ENCODE measurements around the gene TACO1.

Gene TACO1

DNA sequence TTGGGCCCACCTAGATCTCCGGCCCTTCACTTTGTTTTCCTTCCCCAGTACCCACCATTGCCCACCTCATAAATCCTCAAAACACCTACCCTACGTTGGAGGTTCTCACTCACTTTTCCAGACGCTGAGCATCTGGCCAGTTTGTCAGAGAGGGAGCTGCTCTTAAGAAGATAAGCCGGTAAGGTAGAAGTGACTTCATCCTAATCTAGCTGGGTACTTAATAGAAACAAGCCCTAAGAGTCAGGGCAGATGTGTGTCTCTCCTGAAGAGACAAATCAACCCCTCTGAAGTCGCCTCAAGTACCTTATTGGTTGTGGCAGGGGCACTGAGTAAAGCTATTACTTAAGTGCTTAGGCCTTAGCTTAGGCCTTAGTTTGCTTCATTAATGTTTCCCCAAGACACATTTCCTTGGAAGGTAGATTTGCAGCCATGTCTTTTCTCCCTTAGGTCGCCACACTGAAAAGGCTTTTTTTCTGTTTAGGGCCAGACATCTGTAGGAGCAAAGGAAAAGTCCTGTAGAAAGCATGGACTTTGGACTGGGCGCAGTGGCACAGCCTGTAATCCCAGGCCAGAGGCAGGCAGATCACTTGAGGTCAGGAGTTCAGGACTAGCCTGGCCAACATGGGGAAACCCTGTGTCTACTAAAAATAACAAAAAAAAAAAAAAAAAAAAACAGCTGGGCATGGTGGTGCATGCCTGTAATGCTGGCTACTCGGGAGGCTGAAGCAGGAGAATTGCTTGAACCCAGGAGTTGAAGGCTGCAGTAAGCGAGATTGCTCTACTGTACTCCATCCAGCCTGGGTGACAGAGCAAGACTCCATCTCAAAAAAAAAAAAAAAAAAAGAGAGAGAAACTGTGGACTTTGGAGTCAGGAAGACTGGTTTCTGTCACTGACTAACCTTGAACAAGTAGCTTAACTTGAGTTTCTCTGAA lies 1.0 kb downstream of the TACO1 start:
- peak in 1 of 5 experiments; percentile 15 for DNase-seq

DNA sequence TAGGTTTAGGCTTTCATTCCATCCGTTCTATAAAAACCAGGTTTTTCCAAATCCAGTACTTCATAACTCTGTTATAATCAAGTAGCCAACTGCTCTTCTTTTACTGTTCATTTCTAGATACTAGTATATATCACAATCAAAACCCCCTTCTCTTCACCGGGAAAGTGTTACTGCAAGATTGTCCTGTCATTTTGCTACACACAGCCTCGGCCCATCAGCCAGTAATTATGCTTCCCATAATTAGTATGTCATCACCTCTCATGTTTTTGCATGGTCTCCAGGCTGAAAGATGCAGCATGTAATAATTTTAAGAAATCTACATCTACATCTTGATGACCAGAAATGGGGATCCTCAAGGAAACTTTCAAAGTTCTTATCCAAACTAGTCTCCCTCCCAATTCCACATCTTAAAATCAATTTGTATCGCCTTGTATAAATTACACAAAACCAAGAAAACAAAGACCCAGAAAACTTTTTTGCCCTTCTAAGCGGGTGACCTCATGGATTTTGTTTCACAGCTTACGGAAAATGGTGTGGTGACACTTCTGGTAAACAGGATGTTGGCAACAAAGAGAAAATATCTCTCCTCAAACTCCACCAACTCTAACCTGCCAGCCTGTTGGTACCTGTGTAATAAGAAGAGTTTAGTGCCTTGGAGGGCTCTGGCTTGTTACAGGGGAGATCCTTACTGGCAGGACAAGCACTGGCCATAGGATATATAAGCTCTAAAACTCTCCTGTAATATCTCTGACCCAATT lies 9.3 kb downstream of the TACO1 start:
- DNase-seq = peak in 1 of 5 experiments; percentile 76

DNA sequence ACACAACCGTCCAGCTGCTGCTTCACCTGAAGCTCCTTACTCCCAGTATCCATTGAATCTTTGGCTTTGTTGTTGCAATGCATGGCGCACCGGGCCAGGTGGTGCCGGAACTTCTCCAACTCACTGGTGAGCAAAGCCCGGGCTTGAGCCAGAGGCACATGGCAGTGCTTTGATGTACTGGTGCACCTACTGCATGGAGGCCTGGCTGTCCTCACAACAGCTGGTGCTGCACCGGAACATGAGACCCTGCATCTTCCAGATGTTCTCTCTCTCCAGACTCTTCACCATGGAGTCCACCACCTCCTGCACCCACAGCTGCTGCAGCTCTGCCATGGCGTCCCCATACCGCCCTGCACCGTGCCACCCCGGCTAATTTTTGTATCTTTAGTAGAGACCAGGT lies 10.2 kb downstream of the TACO1 start:
- DNase-seq = no peak

DNA sequence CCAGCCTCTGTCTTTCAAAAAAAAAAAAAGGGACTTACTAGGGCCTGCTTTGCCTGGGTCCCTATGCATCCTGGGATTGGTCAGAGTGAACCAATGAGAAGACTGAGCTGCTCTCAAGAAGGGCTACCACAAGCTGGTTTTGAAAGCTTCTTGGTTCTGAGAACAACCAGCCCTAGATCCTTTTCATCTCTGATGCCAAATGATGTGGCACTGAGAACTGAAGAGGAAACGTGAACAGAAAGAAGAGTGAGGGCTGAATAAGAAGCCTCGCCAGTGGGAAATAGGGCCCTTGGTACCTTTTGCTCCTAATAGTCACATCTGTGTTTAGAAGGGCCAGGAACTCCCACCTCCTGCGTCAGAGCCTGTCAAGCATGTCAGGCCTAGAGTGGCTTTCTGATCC lies 10.7 kb downstream of the TACO1 start:
- peak in 1 of 5 experiments; percentile 79 for DNase-seq

DNA sequence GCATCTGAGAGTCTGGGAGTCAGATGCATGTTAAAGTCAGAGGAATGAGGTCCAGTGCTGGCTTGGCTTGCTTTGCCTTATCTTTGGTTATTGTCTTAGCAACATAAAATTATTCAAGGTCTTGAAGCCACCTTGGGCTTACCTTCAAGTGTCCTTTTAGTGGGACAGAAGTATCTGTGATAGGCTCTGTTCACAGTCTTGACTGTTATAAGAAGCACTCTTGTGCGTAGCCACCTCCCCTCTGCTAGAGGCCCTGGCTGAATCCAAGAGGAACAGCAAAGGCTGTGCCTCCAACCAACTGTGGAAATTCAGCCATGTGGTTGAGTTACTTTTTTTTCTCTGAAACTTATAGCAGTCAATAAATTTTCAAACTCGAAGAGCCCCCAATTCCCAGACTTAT lies 13.0 kb downstream of the TACO1 start:
- no peak for DNase-seq

DNA sequence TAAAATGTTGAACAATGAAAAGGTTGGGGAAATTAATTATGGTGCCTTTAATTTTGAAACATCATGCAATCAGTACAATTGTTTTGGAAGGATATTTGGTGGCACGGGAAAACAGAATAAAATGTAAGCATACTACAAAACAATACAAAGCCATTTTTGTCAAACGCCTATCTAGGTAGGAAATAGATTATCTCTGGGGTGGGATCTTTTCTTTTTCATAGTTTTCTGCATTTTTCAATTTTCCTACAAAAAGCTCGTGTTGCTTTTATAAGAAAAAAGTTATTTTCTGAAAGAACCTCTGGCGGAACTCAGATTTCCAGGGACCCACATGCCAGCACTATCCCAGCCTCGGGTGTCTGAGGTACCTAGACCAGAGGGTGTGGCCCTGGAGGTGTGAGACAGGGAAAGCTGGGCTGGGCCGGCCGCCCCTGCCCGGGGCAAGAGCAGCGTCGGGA lies 20.6 kb downstream of the TACO1 start:
- DNase-seq = no peak

DNA sequence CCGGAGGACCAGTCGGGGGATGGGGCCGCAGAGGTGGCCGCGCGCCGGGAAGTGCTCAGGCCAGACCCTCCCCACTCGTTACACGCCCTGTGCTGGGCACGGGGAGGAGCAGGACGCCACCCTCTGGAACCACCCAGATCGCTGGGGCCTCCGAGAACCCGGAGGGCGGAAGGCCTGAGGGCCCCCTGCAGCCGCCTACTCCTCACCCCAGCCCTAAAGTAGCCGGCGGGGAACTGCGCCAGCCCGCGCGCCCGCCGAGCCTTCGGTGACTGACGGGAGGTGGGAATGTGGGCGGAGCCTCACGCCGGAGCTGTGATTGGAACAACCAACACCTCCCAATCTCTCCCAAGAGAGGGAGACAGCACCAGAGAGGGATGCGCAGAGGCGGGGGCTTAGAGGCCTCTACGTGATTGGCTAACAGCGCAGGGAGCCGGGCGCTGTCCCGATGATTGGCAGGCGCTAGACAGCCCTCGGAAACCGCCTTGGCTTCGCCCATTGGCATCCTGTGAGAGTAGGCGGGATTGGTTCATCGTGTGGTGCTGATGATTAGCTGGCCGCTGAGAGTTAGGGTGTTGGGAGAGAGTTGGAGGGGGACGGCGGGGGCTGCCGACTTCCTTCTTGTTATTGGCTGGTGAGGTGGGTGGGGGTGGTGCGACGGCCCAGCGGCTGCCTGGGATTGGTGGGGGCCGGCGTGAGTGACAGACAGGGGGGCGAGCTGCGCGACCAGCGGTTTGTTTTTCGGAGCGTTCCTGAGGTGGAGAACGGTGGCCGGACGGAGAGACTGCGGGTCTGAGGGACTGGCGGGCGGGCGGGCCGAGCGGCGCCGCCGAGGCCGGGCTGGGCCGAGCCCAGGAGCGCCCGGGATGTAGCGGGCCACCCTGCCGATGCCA lies 21.2 kb downstream of the TACO1 start, which contains the start of gene MAP3K3:
Gene MAP3K3, plus strand, starts transcription at position 734 of the 890 bp plus-strand sequence. CDS start 343 bp downstream, outside the sequence.
- peak; percentile 89 to 100 (median 97) for DNase-seq

DNA sequence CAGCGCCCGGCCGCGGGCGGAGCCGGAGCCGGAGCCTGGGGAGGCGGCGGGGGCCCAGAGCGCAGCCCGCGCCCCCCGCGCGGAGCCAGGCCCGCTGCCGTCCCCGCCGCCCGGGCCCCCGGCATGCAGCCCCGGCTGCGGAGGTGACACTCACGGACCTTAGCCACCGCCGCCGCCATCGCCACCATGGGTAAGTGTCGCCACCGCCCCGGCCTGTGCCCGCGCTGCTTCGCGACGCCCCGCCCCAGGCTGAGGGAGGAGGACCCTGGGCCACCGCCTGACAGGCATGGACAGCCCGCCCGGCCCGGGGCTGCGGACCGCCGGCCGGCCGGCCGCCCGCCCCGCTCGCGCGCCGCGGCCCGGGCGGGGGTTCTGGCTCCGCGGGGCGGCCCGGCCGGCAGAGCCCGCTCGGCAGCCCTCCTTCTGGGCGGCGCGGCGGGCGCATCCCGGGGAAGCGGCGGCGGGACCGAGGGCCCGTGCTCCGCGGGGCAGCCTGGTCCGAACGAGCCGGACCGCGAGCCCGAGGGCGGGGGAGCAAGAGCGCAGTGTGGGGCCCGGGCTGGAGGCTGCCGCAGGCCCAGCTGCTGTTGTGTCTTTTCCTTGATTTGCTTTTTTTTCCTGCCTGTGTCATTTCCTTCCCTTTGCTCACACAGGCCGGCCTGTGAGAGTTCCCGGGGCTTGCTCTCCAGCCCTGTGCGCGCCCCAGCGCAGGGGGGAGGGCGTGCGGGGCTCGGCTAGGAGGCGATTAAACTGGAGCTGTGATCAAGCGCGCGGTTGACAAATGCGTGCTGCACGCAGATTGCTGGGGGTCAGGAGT lies 22.1 kb downstream of the TACO1 start:
- peak; percentile 12 to 67 (median 53) for DNase-seq

DNA sequence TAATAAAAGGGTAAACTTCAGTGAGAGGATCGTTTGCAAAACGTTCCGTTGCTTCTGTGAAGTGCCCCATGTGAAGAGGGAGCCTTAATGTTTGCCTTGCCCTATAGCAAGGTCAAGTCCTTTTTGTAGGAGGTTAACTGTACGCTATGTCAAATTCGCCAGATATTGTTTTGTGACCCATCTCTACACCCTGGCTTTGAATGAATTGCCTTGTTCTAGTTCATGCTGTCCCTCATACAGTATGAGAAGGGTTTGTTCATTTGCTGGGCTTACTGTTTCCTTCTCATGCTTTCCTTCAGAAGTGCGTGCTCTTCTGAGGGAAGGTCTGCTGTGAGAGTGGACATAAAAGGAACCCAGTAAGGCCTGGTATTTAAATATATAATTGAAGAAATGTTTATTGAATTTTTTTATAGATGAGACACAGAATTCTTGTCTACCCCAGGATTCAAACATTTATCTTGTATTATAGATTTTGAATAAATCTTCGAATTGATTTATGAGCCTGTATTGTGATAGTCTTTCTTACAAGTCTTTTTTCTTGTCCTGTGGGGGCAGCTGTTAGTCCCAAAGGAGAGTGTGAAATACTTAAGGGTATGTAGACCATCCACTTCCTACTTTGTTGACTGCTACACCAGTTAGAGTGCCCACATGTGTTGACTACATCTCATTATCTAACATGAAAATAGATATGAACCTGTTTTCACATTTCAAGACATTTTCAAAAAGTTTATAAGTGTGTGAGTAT lies 23.3 kb downstream of the TACO1 start:
- DNase-seq = no peak

DNA sequence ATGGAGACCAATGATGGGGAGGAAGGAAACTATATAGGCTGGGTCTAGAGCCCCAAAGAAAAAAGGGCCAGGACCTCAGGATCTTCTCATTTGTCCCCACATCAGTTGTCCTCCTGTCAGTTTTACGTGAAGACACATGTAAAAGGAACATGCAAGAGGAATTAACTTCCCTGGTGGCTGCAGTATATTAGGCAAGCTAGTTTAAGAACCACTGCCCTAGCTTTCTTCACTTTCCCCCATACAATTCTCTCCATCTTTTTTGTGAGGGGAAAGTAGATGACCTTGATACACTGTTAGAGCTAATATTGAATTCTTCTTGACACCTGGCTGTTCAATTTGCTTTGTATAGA lies 23.8 kb downstream of the TACO1 start:
- DNase-seq = no peak

DNA sequence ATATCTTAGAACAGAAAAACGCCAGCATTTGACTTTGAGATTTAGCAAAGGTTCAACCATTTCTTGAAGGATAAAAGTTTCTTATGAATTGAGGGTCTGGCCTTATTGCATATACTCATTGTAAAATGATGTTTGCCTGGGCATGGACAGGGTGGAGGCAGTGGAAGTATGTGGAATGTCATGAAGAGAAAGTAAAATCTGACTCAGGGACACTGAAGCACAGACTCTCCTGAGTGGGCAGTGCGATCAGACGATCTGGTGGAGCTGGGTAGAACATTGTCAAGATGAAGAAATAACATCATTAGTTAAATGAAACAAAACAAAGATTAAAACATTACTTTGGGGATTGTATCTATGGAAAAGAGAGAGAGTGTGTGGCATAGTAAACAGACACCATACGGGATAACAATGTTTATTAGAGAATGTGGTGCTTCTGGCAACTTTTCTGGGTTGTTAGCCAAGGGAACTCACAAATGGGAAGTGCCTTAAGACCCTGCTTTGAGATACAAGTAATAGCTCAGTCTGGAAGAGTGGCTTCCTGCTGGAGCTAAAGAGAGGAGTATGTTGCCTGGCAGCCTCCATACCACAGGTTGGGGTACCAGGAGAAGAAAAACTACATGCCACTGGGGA lies 26.0 kb downstream of the TACO1 start:
- no peak for DNase-seq

DNA sequence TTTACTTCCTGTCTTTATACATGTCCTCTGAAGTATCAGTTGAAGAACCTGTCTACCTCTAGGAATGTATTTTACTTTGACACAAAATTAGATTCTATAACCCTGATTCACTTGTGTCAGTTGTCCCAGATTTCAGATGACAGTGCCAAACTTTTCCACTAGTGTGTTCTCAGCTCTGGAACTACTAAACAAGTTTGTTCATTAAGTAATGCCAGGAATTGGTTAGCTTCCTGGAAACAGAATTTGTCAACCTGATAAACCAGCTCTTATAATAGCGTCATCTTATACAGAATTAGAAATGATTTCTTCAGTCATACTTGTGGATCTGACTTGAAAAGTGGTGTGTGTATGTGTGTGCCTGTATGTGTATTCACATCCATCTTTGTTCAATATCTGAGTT lies 28.9 kb downstream of the TACO1 start:
- no peak for DNase-seq

DNA sequence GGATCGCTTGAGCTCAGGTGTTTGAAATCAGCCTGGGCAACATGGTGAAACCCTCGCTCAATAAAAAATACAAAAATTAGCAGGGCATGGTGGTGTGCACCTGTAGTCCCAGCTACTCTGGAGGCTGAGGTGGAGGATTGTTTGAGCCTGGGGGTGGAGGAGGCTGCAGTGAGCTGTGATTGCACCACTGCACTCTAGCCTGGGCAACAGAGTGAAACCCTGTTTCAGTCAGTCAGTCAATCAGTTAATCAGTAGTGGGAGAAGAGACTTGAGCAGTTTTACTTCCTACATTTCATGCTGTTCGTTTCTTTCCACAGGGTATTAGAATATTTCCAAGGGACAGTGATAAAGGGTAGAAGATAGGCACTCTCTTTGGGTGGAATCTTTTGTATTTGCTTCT lies 30.4 kb downstream of the TACO1 start:
- no peak for DNase-seq

DNA sequence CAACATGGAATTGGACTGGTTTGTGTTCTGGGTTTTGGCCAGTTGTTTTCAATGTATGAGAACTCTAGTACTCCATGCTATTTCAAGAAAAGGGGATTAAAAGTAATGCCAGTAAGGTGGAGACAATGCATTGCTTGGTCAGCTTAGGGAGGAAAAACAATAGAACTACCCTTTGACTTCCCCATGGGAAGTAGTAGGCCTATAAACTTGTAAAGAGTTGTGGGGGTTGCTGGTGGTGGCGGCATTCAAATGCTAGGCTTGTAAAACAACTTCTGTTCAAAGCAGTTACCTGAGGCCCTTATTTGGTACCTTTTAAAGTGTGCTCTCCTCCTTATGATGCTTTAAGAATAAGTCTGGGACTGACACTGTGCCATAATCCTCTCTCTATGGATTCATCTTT lies 30.9 kb downstream of the TACO1 start:
- no peak for DNase-seq

DNA sequence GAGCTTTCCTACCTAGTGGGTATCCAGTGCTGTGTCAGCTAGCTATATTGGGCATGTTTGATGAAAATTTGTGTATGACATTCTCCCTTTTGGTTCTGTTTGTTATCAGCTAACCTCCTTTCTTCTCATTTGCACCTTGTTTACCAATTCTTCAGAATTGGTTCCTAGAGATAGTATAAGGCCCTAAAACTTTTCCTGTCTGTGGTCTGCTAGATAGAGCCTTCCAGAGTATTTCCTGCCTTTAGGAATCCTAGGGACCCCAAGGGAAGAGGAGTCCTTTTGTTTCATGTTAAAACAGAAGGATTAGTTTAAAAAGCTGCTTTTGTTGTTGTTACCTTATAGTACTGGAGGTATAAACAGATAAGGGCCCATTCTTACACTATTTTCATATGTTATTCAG lies 33.0 kb downstream of the TACO1 start:
- DNase-seq = no peak

DNA sequence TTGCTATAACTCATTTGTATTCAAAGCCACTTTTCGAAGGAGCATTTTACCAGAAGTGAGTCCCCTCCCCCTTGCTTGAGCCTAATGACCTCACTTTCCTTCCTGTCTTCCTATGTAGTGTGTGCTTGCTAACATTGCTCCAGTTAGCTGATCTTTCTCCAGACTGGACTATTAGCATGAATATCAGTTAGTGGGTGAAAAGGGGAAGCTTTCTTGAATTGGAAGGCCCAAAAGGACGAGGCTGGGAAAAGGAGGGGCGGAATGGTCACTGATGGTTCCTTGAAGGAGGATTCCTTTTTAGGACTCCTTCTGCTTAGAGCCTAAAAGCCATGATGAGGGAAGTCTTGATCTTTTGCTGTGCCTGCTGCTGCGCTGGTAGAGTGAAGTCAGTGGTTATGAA lies 33.5 kb downstream of the TACO1 start:
- no peak for DNase-seq

DNA sequence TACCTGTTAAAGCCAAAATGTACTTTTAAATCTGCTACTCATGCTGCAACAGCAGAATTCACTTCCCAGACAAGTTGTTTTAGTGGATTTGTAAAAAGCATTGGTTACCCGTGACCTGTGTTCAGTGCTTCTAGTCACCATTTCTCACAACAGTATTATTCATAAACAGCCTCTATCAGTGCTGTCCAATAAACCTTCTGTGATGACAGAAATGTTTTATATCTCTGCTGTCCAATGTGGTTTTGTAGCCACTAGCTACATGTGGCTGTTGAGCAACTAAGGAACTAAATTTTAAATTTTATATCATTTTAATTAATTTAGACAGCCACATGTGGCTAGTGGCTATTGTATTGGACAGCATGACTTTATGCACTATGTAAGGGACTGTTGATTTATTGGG lies 34.1 kb downstream of the TACO1 start:
- DNase-seq = no peak

DNA sequence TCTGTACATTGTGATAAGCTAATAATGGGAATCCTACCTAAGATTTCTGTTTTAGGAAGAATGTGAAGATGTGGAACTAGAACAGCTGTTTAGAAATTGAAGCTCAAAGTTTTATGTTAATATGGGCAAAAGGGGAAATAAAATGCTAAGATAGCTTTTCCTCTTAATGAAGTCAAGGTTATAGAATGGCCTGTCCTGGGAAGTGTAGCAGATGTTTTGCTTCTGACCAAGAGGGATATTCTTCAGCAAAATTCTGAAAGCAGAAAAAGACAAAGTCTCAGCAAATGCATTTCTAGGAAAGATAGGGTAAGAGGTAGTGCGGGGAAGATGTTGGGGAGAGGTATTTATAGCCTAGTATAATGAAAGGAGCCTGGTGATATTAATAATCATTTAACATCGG lies 34.6 kb downstream of the TACO1 start:
- DNase-seq = no peak

DNA sequence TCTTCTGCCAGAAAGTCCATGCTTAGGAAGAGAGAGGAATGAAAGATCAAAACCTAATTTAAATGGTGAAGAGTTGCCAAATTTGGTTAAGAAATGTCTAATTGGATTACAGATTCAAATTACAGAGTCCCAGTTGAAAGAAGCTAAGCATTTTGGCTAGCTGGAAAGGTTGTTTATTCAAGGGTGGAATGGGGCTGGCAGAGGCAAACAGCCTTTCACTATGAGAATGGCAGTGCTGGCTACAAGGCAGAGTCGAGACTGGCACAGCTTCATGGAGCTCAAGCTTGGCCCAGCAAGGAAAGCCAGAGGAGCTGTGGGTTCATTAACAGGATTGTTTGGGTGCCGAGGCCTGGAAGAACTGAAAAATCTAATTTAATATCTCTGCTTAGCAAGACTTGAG lies 35.1 kb downstream of the TACO1 start:
- DNase-seq = no peak

DNA sequence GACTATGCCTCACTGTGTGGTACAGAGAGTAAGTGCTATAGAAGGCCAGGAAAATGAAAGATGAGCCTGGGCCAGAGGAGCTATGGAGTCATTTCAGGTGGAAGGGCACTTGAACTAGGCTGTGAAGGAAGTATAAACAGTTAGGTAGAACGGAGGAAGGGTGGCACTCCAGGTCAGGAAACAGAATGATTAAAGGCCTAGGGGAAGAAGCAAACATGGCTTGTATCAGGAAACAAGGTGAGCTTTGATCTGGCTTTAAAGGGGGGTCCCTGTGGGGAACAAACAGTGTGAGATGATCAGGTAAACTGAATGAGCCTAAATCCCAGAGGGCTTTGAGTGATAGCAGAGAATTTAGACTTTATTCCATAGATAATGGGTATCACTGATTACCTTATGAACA lies 38.4 kb downstream of the TACO1 start:
- no peak for DNase-seq

DNA sequence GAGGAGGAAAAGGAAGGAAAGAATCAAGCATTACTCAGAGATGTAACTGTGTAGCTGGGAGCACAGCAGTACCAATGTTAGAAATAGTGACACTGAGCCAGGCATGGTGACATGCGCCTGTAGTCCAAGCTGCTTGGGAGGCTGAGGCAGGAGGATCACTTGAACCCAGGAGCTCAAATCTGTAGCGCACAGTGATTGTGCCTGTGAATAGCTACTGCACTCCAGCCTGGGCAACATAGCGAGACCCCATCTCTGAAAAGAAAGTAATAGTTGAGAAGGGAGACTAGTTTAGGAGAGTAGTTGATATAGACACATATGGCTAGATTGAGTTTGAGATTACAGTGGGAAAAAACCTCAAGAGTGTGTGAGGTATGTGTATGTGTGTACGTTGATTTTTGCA lies 39.3 kb downstream of the TACO1 start:
- no peak for DNase-seq
